ENCODE measurements around the gene UBD.

- TF ChIP-seq CTCF (IDR thresholded peaks at IDR 0.05) (no peak), EZH2 (IDR thresholded peaks at IDR 0.05) (no peak)
Observed at GRCh38 chr6:29531668-29532067, 27.9 kb downstream of the UBD start.

All from neural progenitor cell (in vitro differentiated cells).